HG03460 (cell line): ENCODE data around the gene BLCAP.
"Not testable (repeated sequence)": the region's sequence is repeated elsewhere in the genome, so short reads cannot be mapped to it uniquely, and the experiment has no call there.

Experiments
- ATAC-seq: cut with Tn5 transposase; IDR thresholded peaks from one replicate; pipeline ENCODE4 v1.9.1; 2021; ENCODE audit not compliant: unreplicated experiment

BLCAP gene

GRCh38 chr20:37558306-37558705 lies 30.6 kb upstream of the BLCAP start:
- no peak for ATAC-seq

DNA sequence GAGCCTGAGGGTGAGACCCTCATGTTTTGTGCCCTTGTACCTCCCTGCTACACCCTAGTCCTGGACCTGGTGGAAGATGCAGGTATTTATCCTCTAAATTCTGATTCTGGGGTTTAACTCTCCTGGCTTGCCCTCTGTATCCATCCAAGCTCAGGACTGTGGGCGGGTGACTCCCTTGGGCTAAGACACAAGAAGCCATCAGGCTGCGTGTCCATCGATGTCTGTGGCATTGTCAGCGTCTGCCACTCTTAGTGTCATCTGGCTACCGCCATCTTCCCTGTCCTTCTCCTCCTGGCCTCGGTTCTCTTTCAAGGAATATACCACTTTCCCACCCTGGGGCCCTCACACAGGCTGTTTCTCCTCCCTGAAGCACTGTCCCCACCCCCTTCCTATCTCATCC lies 28.9 kb upstream of the BLCAP start:
- ATAC-seq = no peak

GRCh38 chr20:37554721-37555298 lies 27.1 kb upstream of the BLCAP start:
- ATAC-seq = not testable (repeated sequence)

DNA sequence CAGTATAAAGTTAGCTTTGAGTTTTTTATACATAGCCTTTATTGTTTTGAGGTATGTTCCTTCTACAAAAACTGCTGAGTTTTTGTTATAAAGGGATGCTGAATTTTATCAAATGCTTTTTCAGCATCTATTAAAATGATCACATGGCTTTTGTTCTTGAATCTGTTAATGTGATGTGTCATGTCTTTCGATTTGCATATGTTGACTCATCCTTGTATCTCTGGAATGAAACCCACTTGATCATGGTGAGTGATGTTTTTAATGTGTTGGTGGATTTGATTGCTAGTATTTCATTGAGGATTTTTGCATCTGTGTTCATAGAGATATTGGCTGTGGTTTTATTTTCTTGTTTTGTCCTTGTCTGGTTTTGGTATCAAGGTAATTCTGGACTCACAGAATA lies 24.7 kb upstream of the BLCAP start:
- ATAC-seq = no peak

GRCh38 chr20:37551660-37552059 lies 24.0 kb upstream of the BLCAP start:
- not testable (repeated sequence) for ATAC-seq

GRCh38 chr20:37550101-37550920 lies 22.6 kb upstream of the BLCAP start:
- ATAC-seq = not testable (repeated sequence)

DNA sequence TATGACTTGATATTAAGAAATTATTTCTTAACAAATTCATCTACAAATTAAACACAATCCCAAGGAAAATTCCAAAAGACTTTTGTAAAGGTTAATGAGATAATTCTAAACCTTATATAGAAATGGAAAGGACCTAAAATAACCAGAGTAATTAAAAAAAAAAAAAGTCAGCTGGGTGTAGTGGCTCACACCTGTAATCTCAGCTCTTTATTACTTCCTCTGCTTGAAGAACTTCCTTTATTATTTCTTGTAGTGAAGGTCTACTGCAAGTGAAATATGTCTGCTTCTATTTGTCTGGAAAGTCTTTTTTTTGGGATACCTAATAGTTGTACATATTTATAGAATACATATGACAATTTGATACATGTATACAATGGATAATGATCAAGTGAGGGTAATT lies 20.2 kb upstream of the BLCAP start:
- ATAC-seq = no peak

DNA sequence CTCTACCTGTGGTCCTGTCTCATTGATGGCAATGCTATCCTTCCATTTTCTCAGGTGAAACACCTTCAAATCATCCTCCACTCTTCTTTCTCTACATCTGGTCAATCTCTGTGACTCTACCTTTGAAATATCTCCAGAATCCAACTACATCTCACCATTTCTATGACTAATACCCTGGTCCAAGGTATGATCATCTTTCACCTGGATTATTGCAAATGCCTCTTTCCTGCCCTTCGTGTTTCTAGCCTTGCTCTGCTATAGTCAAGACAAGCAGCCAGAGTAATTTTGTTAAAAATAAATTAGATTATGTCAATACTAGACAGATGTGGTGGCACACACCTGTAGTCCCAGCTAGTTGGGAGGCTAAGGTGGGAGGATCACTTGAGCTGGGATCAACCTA lies 17.8 kb upstream of the BLCAP start:
- no peak for ATAC-seq

DNA sequence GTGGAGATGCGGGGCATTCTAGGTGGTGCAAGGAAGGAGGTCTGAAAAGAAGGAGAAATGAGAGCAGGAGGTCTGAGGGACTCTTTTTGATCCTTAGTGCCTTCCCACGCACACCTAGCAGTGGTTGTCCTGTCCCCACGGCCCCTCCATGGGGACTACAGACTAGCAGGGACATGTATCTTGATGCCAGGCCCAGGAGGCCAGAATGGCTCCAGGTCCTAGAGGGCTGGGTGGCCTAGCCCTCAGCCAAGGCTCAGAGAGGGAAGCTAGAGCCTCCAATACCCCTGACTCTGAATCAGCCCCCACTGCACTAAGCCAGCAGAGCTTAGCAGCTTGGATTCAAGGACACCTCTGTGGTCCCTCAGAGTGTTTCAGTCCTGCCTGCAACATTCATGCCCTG lies 16.7 kb upstream of the BLCAP start:
- no peak for ATAC-seq

DNA sequence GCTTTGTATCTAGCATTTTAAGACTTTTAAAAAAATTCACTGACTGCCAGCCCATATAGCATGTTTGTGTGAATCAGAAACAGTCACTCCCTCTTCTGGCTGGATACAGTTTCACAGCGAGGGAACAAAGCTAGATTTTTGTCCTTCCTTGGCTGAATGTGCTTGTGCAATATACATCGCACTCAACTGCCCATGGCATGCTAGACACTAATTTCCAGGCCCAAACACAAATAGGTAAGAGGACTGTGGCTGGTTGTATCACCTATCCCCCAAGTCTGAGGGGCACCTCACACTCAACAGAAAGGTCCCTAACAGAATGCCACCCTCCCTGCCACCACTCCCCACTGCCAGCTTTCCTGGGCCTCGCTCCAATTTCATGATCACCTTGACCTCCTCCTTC lies 16.2 kb upstream of the BLCAP start:
- ATAC-seq = no peak

- ATAC-seq = no peak
Observed at GRCh38 chr20:37542281-37542680, 14.6 kb upstream of the BLCAP start.

DNA sequence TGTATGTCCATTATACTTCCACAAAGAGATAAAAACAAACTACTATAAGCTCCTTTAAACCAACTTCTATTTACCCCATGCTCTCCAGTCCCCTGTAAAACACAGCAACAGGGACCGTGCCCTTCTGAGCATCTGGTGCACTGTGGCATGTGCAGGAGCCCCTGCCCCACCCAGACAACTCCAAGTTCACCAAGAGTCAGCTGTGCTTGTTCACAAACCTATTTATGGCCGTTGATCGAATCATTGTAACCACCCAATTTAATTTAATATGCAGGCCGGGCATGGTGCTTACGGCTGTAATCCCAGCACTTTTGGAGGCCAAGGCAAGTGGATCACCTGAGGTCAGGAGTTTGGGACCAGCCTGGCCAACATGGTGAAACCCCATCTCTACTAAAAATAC lies 13.7 kb upstream of the BLCAP start:
- ATAC-seq = no peak

GRCh38 chr20:37540838-37541237 lies 13.2 kb upstream of the BLCAP start:
- ATAC-seq = not testable (repeated sequence)

GRCh38 chr20:37540001-37540400 lies 12.3 kb upstream of the BLCAP start:
- no peak for ATAC-seq

- ATAC-seq = no peak
Observed at GRCh38 chr20:37539424-37539823, 11.7 kb upstream of the BLCAP start.

GRCh38 chr20:37538003-37538402 lies 10.3 kb upstream of the BLCAP start:
- no peak for ATAC-seq

DNA sequence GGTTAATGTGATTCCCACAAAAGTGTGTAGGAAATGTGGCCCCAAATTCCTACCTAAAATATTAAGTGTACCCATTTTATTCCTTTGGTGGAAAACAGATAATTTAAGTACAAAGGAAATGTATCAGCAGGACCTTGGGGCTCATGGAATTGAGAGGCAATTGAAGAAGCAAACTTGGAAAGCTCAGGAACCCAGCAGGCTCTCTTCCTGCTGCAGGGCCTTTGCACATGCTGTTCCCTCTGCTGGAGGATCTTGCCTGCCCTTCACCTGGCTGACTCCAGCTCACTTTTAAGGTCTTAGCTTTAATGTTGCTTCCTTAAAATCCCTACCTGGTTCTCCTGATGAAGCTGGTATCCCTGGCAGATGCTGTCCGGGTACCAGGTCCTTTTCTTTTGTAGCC lies 9.8 kb upstream of the BLCAP start:
- ATAC-seq = no peak

DNA sequence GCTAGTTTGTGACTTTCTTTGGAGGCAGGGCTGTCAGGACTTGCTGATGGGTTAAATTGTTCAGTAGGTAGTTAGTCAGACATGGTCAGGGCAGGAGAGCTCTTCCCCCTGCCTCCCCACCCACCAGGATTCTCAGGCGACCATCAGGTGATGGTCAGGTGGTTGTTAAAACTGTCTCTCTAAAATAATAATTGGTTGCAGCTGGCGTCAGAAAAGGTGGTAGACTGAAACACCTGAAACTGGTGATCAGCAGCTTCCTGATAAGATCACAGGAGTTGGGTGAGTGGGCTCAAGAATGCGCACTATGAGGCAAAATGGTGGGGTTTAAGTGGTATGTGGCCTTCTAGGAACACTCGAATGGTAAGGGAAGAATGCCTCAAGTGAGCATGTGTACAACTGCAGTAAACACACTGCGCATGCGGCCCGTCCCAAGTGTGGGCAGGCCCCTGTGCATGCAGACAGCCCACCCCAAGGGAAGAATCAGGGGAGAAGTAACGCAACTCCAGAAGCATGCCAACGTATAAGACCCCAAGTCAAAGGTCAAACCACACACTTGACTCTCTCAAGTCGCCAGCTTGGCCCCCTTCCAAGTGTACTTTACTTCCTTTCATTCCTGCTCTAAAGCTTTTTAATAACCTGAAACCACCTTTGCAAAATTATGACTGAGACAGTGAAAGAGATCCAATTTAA lies 7.9 kb upstream of the BLCAP start:
- ATAC-seq = no peak

DNA sequence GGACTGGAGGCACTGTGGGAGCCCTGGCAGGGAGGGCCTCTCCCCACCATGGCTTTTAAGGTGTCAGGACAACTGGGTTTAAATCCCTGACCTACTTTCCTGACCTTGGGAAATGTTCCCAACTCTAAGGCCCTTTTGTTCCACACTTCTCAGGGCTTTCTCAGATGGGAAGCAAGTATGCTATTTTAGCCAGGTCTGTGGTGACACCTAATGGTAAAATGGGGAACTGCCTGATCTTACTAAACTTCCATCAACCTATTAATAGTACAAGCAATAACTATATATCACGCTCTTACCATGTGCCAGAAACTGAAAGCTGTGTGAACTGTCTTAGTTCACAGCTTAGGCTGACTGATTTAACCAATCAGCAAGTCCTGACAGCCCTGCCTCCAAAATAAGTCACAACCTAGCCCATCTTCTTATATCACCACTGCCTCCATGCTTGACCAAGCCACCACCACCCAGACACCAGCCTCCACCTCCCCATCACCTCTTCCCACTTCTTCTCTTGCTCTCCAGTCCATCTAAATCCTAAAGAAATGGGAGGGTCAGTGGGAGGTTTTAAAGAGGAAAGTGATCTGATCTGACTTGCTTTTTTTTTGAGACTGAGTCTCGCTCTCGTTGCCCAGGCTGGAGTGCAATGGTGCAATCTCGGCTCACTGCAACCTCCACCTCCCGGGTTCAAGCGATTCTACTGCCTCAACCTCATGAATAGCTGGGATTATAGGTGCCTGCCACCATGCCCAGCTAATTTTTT lies 6.9 kb upstream of the BLCAP start:
- ATAC-seq = peak; percentile 67

GRCh38 chr20:37533154-37533715 lies 5.6 kb upstream of the BLCAP start:
- ATAC-seq = no peak

GRCh38 chr20:37531856-37532255 lies 4.2 kb upstream of the BLCAP start:
- ATAC-seq = no peak
